IPS-NIHi7 (cell line): ENCODE data around the gene ABCF2.
A peak's percentile ranks its signal among the peaks of the same experiment; 100 is the strongest.

Experiments used
- DNase-seq: peaks from one replicate; pipeline ENCODE4 v3.0.0; 2012; ENCODE audit warnings: mixed read lengths; ENCODE audit errors: extremely low spot score

The ABCF2 gene

DNA sequence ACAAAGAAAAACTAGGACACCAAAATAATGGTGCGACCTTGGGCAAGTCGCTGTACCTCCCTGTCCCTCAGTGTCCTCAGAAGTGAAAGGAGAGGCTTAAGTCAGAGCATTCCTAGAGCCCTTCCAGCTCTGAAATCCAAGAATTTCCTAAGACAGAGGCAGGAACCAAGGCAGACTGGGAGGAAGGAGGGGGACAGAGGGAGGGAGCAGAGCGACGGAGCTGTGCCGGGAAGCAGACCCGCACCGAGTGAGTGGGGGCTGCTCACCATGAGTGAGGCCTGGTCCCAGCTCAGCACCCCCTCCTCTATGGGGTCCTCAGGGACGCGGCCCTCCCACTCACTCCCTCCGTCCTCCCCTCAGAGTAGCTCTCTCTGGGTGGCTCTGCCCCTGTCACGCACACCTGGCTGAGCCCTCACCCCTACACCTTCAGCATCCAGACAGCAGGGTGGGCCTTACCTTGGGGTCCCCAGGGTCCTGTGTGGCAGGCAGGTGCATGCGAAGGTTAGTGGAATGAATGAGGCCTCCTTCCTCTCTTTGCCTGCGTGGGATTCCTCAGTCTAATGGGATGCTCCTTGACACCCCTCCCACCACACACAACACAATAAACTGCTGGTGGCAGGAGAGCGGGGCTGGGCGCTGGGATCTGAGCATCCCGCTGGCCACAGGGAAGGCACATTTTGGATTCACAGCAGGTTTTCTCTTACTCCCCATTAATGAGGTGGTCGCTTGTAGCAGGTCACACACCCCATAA lies 26.1 kb upstream of the ABCF2 start:
- DNase-seq: peak; percentile 59

GRCh38 chr7:151252561-151252835 lies 25.5 kb upstream of the ABCF2 start:
- no peak for DNase-seq

DNA sequence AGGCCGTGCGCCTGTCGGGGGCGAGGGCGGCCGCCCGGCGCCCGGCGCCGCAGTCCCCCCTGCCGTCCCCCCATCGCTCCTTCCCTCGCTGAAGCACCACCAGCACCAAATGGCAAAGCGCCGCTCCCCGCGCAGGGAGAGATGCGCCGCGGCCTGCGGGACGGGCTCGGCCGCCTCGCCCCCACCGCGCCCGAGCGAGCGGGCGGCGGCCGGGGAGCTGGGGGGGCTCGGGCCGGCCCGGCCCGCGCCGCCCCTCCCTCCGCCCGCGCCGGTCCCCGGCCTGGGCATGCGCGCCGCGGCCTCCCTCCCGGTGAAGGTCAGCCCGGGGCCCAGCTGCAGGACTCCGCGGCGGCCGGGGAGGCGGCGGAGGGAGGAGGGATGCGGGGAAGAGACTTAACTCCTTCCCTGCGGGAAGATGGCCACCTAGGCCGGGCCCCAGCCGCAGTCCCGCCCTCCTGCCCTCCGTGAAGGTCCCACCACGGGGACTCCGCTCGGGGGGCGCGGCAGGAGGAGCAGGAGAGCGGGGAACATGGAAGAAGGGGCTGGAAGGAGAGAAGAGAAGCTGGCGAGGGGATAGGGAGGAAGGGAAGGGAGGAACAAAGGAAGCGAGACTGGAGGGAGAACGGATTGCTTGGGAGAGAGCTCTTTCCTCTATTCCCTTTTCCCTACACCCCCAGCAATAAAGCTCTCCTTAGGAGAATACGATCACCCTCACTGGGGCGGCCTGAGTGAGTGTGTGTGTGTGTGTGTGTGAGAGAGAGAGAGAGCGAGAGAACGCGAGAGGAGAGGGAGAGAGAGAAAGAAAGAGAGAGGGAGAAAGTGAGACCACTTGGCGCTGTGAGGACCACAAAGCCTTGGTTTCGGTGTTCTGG lies 24.9 kb upstream of the ABCF2 start:
- DNase-seq: peak; percentile 89

- no peak for DNase-seq
Observed at GRCh38 chr7:151251328-151251688, 24.3 kb upstream of the ABCF2 start.

DNA sequence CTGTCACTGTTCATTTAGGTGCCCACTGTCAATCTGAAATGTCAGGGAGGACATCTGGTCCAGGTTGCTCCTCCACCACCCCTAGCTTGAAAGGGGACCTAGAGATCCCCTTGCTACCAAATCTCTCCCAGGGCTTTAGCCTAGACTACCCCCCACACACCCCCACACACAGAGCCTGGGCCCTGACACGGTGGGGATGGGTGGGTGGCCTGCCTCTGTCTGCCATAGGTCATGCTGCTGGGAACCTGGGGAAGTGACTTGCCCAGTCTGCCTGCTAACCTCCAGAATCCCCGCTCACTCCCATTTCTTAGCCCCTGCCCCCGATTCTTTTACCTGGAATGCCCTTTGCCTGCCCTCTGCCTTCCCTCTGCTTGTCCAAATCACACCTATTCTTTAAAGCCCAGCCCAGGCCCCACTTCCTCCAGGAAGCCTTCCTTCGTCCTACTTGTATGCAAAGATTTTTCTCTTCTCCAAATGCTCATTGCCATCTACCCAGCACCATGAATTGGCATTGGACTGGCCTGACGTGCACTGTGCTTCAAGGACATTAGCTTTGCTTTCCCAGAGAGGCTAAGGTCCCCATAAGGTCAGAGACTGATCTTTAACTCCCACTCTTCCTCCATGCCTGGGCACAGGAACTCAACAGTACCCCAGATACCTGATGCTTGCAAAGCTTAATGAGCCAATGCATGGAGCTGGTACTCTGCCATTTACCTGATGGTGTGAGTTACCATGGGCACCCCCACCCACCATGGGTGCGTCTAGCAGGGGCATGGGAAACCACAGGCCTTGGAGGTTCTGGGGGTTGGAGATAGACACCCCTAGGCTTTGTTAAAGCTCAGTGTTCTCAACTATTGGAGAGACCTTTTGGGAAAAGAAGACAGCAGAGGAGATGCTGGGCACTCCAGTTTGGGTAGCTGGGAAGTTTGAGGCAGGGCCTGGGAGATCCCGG lies 23.5 kb upstream of the ABCF2 start:
- no peak for DNase-seq

GRCh38 chr7:151249732-151250072 lies 22.7 kb upstream of the ABCF2 start:
- peak; percentile 75 for DNase-seq

- DNase-seq: no peak
Observed at GRCh38 chr7:151249034-151249731, 22.2 kb upstream of the ABCF2 start.

DNA sequence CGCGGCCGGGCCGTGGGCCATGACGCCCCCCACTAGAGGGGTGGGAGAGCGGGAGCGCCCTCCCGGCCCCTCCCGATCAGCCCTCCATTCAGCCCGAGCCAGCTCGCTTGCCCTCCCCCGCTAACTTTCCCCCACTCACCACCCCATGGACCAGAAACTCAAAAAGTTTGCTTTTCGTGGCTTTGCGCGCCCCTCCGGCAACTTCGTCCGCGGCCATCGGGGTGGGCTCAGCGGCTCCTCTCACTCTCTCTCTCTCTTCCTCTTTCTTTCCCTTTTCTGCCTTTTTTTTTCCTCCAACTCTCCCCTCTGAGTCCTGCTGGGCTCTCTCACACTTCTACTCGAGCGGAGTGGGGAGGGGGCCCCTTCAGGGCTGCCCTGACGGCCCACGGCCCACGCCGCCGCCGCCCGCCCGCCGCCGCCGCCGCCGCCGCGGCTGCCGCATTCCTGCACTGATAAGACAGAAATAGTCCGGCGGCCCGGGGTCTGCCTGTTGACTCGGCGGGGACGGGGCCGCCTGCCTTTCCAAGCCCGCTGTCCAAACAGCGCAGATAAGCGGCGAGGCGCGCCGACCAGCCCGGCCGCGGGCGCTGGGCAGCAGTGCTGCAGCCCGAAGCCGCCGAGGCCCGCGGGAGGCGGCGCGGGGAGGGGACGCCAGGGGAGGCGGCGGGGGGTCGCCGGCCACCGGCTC lies 21.5 kb upstream of the ABCF2 start, which contains the start of gene SMARCD3:
Gene SMARCD3 (minus strand): TSS at position 349 of the 688 bp plus-strand sequence. CDS start 132 bp downstream, at position 217.
- DNase-seq: peak; percentile 69

- DNase-seq: no peak
Observed at GRCh38 chr7:151247611-151248345, 20.8 kb upstream of the ABCF2 start.

GRCh38 chr7:151246851-151247580 lies 20.0 kb upstream of the ABCF2 start:
- no peak for DNase-seq

DNA sequence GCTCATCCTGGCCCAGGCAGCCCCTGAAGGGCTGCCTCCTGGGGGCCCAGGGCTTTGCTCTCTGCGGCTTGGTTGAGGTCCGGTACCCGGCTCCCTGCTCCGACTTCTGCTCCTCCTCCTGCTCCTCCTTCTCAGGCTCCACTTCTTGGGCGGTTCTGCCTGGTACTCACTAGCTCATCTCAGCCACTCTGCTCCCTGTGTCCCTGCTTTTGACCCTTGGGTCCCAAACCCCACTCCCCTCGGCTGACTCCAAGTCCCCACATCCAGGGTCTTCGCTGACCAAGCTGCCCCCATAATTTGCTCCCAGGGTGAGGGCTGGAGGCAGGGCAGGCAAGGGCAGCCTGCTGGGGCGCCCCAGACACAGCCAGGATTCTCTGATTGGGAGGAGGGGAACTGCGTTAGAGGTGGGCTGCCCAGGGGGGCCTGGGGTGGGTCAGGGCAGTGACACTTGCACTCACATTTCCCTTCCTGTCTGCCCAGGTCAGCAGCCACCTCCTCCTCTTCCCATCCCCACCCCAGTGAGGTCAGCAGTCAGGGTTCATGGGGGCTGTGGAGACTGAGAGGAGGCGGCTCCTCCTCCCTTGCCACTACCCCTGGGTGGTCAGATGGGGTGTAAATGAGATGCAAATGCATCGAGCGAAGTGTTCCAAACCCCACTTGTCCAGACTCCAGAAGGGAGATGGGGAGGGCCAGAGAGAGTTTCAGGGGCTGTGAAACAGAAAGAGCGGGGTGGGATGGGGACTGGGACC lies 19.3 kb upstream of the ABCF2 start:
- DNase-seq: no peak

DNA sequence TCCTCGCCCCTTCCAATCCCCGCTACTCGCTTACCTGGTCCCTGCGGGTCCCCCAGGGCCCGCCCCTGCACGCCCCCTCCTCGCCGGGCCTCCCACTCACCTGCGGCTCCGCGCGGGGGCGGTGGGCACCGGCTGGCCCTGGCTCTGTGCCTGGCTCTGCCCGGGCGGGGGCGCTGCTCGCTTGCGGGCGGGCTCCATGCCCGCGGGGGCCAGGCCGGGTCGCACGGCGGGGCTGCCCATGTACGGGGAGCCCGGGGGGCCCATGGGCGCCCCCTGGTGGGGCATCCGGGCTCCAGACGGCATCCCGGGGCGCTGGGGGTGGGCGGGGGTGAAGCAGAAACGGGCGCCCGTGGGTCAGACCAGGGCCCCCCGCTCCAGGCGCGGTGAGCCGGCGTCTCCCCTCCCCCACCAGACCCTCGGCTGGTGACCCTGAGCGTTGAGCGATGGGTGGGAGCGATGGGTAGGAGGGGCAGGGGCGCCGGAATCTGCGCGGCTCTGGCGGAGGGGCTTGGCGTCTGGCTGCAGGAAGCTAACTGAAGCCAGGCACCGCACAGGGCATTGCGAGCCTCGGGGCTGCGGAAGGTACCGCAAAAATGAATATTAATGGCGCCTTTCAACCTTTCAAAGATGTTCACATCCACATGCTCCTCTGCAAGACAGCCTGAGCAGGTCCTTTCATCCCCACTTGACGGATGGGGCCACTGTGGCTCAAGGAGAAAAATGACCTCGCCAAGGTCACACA lies 18.5 kb upstream of the ABCF2 start:
- DNase-seq: peak; percentile 82

DNA sequence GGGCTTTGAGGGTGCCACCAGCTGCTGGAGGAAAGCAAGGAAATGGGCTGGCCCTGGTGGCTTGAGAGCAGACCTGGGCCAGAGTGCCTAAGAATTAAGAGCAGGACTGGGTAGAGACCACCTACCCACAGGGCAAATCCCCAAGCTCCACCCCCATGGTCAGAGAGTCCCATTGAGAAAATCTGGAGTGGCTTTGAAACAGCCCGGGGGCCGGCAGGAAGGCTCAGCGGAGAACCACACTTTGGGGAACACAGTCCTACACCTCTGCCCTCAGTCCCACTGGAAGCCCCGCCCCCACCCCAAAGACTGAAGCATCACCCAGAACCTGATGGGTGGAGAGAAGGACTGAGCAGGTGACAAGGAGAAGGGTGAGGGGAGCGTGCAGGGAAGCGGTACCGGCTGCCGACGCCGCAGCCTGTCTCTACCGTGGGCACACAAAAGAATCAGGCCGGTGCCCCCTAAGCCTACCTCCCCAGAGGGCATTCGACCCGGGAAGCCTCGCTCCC lies 17.9 kb upstream of the ABCF2 start:
- no peak for DNase-seq

- DNase-seq: peak; percentile 66
Observed at GRCh38 chr7:151244196-151244840, 17.3 kb upstream of the ABCF2 start.

DNA sequence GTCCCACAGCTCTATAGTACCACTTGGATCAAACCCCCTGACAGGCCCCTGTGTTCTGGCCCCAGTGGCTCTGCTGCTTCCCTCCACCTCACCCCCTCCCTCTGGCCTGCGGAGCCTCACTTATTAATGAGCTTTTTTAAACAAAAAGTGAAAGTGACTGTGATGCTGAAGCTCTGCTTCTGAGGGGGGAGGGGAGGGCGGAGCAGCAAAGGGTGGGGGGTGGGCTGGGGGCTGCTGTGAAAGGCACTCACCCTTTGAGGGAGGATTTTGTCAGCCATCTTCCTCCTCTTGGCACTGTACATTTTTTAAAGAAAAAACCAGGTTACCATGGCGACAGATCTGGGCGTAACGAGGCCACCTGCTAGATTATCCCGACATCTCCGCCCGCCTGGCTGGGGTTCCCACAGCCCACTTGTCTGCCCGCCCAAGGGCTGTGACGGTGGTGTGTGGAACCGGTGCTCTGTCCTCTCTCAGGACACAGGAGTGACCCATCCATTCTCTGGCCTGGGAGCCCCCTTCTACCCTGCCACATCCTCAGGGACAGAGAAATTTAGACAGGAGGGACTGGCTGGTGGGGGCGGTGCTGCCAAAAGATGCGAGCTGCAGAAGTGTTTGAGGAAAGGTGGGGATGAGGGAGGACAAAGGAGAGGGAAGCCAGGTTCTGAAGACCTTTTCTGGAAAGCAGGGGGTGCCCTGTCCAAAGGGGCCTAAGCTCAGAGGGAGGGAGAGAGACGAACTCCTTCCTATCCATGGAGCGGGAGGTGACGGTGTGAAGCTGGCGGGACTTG lies 16.6 kb upstream of the ABCF2 start:
- no peak for DNase-seq

GRCh38 chr7:151243045-151243349 lies 16.0 kb upstream of the ABCF2 start:
- no peak for DNase-seq
